Measurements from ENCODE around the gene CRYBG3.

The CRYBG3 gene

GRCh38 chr3:97838393-97838792 lies 16.6 kb downstream of the CRYBG3 start:
- DNase-seq (ENCODE audit: low spot score), result no peak

GRCh38 chr3:97839944-97840343 lies 18.1 kb downstream of the CRYBG3 start:
- no peak for DNase-seq (ENCODE audit: low spot score)

- DNase-seq (ENCODE audit: low spot score), result no peak
These were observed 19.5 kb downstream of the CRYBG3 start for GRCh38 chr3:97841304-97841703.

GRCh38 chr3:97841956-97842355 lies 20.1 kb downstream of the CRYBG3 start:
- no peak for DNase-seq (ENCODE audit: low spot score)

- no peak for DNase-seq (ENCODE audit: low spot score)
These were observed 27.0 kb downstream of the CRYBG3 start for GRCh38 chr3:97848779-97849178.

GRCh38 chr3:97857401-97857800 lies 35.6 kb downstream of the CRYBG3 start:
- DNase-seq (ENCODE audit: low spot score), result no peak

- DNase-seq (ENCODE audit: low spot score), result no peak
These were observed 38.6 kb downstream of the CRYBG3 start for GRCh38 chr3:97860364-97860763.

- no peak for DNase-seq (ENCODE audit: low spot score)
These were observed 40.8 kb downstream of the CRYBG3 start for GRCh38 chr3:97862582-97862981.

- DNase-seq (ENCODE audit: low spot score), result no peak
These were observed 41.2 kb downstream of the CRYBG3 start for GRCh38 chr3:97863031-97863430.

GRCh38 chr3:97863775-97864174 lies 42.0 kb downstream of the CRYBG3 start:
- DNase-seq (ENCODE audit: low spot score), result no peak

- no peak for DNase-seq (ENCODE audit: low spot score)
These were observed 49.4 kb downstream of the CRYBG3 start for GRCh38 chr3:97871186-97871585.

GRCh38 chr3:97871801-97872524 lies 50.2 kb downstream of the CRYBG3 start:
- no peak for DNase-seq (ENCODE audit: low spot score)

- DNase-seq (ENCODE audit: low spot score), result no peak
These were observed 50.8 kb downstream of the CRYBG3 start for GRCh38 chr3:97872525-97873042.

GRCh38 chr3:97880267-97880666 lies 58.5 kb downstream of the CRYBG3 start:
- DNase-seq (ENCODE audit: low spot score), result no peak

GRCh38 chr3:97882975-97883598 lies 61.3 kb downstream of the CRYBG3 start:
- DNase-seq (ENCODE audit: low spot score), result no peak

GRCh38 chr3:97883736-97884135 lies 61.9 kb downstream of the CRYBG3 start:
- no peak for DNase-seq (ENCODE audit: low spot score)

GRCh38 chr3:97884586-97885123 lies 62.8 kb downstream of the CRYBG3 start:
- DNase-seq (ENCODE audit: low spot score), result no peak

GRCh38 chr3:97885931-97886824 lies 64.4 kb downstream of the CRYBG3 start:
- no peak for DNase-seq (ENCODE audit: low spot score)

- no peak for DNase-seq (ENCODE audit: low spot score)
These were observed 68.0 kb downstream of the CRYBG3 start for GRCh38 chr3:97889814-97890213.

- no peak for DNase-seq (ENCODE audit: low spot score)
These were observed 71.0 kb downstream of the CRYBG3 start for GRCh38 chr3:97892852-97893251.

- no peak for DNase-seq (ENCODE audit: low spot score)
These were observed 73.4 kb downstream of the CRYBG3 start for GRCh38 chr3:97895216-97895615.

GRCh38 chr3:97896129-97896528 lies 74.3 kb downstream of the CRYBG3 start:
- DNase-seq (ENCODE audit: low spot score), result no peak

Measured in SW480 (cell line).